Peyer's patch (tissue), 4 donors: Measurements from ENCODE around the gene PROM2.

Experiments used
- CTCF ChIP-seq, 6 experiments: fragments of 450-650 bp in 4 of 6; fragments of 200-600 bp in 2 of 6; sonication (generic) in 1 of 6; IDR thresholded peaks; one replicate each; pipeline ENCODE4 v1.5.1; 2017 to 2019; ENCODE audit warnings: antibody characterized with exemption in 6 of 6, mild to moderate bottlenecking in 3 of 6, moderate library complexity in 1 of 6
- POLR2A ChIP-seq, 2 donors: fragments of 450-650 bp; IDR thresholded peaks; one replicate each; pipeline ENCODE4 v1.5.1; 2017; ENCODE audit warnings: antibody characterized with exemption in 2 of 2, mild to moderate bottlenecking in 2 of 2, moderate library complexity in 2 of 2

GRCh38 chr2:95262896-95263542 is 11.2 kb upstream of the PROM2 start:
- no peak for TF ChIP-seq CTCF (IDR thresholded peaks at IDR 0.05)
- no peak for TF ChIP-seq POLR2A (IDR thresholded peaks at IDR 0.05)
